ENCODE data around the gene MINAR1.

Gene MINAR1

DNA sequence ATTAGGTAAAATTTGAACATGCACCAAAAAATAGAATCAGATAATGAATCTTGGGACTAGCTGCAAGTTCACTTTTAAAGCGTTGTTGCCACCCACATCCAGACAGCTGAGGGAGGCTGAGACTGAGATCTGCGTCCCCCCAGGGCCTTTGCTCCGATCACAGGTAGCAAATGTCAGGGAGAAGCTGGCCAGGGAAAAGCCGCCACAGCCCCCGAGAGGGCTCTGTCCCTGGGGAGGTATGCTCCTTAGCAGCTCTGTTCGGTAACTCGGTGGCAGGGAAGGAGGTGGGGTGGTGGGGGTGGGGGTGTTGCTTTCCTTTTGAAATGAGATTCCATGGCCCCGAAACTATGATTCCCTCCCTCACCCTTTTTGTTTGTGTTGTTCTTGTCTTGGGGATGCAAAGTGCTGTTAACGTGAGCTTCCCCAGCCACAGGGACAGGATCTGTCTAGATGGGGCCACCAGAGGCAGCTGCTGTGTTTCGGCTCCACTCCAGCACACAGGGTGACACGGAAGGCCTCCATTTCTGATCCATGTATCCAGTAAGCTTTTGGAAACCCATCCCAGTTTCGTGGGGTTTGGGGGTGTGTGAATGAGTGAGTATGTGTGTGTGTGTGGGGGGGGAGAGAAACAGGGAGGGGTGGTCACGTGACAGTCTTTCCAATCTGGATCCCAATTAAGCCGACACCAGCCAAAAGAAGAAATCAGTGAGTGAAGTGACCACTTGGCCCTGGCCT is 1.1 kb upstream of the MINAR1 start:
- no peak for DNase-seq (ENCODE audit: low spot score)

DNA sequence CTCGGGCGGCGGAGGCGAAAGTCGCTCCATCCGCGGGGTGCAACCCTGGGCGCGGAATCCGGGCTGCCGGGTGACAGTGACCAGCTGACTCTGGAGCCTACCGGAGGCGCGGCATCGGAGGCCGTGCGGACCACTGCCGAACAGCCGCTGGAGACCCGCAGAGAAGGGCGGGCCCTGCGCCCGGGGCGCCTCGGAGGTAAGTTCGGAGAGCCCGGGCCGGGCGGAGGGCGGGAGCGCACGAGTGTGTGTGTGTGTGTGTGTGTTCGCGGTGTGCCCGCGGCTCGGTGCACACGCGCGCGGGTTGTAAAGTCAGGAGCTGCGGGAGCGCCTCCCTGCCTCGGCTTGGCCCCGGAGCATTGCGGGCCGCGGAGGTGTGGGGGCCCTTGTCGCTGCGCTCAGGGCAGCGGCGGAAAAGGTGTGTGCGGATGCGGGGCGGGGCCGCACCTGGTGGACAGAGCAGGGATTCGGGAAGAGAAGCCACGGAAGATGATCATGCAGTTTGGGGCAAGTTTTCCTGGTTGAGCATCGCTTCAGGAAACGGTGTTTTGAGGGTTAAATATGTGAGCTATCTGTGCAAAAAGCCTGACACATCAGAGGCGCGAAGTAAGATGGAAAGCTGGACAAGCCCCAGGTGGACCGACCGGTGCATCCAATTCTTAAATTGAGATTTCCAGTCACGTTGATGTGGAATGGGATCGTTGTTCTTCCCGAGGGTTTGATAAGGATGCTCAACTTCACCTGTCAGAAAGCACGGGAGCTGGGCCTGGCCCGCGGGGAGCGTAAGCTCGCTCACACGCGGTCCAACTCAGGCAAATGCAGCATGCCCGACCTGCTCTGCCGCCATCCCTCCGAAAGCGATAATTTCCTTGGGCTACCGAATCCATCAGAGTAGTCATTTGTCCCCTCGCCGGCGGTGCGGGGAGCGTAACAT is 474 bp downstream of the MINAR1 start:
- no peak for DNase-seq (ENCODE audit: low spot score)

DNA sequence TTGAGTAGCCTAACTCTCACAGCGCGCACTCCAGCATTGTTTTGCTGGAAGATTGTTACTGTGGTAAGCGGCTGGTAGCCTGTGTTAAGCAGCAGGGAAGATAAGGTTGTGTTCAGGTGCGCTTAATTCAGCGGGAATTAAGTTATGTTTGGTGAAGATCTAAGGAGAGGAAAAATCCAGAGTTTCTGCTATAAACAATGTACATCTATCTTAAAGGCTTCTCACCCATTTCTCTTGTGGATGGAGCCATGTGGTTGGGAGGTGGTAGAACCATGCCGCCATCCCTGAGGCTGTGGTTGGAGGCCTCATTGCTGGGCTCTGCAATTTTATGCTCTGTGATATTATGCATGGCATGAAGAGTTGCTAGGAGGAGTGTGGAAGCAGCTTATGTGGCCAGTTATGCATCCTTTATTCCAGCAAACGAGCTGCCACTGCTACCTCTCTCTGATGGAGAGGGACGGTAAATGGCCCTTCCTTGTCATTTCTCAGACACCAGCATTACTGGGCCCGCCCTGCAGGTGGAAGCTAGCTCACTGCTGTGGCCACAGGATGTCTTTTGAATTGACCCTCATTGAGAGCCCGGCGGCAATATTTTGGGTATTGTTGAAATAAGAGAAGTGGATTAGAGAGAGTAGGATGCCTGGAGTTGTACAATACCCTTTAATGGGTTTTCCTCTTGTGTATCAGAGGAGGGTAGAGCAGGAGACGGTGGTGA is 1.3 kb downstream of the MINAR1 start:
- no peak for DNase-seq (ENCODE audit: low spot score)

DNA sequence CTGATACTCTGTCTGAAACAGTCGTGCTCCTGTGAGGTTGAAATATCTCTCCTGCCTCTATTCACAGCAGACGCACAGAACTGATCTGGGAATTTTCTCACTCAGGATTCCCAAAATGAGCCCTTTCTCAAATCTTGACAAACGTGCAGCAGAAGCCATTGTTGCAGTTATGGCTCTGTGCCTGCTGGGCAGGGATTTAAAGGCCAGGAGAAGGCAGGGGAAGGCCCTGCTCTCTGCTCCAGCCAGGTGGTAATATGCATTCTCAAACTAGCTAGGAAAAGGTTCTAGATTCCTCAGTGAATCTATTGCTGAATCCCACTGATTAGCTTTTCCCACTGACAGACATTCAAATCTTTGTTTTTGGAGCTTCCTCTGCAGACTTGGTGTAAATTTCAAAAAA is 2.2 kb downstream of the MINAR1 start:
- no peak for DNase-seq (ENCODE audit: low spot score)

DNA sequence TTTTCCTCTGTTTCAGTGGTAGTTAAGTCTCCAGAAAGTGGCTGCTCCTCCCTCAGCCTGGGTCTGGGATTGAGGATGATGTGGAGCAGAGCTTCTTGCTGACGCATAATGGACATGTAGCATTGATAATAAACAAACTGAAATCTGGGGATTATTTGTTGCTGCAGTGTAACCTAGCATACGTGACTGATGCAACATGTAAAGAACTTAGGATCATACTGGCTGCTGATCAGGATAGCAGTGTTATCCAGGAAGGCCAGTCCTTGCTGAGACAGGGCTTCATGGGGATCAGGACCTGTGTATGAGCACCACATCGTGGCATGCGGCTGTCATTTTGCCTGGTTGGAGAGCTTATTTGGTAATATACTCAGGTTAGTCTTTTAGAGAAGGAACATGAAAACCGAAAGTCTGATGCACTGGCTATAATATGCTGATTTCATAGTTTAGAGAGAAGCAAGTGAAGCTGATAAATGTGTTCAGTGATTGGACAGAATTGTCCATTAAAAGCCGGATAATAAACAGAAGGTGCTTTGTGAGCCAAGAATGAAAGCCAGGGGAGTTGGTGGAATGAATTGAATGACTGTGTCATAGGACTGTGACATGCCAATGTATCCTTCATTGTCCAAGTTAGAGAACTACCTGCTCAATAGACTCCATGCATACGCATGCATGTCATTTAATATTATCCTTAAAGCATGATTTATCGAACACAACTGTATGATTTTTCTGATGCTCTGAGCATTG is 4.1 kb downstream of the MINAR1 start:
- DNase-seq (ENCODE audit: low spot score), result no peak

DNA sequence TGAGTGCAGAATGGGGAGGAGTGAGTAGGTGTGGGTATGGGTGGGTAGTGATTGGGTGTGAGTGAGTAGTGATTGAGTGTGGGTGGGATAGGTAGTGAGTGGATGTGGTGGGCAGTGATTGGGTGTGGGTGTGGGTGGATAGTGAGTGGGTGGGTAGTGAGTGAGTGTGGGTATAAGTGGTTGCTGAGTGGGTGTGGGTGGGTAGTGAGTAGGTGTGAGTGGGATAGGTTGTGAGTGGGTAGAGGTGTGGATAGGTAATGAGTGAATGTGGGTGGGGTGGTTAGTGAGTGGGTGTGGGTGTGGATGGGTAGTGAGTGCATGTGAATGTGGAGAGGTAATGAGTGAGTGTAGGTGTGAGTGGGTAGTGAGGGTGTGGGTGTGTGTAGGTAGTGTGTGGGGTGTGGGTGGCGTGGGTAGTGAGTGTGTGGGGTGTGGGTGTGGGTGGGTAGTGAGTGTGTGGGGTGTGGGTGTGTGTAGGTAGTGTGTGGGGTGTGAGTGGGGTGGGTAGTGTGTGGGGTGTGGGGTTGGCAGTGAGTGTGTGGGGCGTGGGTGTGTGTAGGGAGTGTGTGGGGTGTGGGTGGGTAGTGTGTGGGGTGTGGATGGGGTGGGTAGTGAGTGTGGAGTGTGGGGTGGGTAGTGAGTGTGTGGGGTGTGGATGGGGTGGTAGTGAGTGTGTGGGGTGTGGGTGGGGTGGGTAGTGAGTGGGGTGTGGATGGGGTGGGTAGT is 5.3 kb downstream of the MINAR1 start:
- DNase-seq (ENCODE audit: low spot score), result no peak

DNA sequence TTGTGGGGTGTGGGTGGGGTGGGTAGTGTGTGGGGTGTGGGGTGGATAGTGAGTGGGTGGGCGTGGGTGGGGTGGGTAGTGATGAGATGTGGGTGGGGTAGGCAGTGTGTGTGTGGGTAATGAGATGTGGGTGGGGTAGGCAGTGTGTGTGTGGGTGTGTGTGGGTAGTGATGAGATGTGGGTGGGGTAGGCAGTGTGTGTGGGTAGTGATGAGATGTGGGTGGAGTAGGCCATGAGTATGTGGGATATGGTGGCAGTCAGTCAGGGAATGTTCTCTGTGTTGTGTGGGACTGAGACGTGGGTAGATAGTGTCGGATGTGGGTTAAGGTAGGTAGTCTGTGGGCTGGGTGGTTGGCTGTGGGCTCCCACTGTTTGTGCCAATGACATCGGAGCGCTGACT is 7.1 kb downstream of the MINAR1 start:
- DNase-seq (ENCODE audit: low spot score), result no peak

DNA sequence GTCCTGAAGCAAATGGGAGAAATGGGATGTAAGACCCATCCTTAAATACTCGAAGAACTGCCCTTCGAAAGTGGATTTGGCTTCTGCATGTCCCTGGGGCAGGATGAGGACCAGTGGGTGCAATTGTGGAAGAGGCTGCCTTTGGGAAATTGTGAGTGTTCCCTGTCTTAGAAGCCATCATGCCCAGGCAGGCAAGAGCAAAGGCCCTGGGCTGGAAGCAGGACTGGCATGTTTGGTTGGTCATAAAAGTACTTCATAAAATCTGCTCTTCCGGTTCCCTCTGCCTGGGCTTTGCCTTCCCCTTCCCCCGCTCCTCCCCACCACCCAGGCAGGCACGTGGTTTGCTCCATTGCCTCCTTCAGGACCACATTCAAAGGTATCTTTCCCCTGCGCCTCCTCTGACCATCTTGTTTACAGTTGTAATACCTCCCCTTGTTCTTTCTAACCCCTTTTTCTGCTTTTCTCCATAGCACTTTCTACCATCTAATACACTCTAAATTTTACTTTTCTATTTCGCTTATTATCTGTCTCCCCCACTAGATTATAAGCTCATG is 8.3 kb downstream of the MINAR1 start:
- no peak for DNase-seq (ENCODE audit: low spot score)

DNA sequence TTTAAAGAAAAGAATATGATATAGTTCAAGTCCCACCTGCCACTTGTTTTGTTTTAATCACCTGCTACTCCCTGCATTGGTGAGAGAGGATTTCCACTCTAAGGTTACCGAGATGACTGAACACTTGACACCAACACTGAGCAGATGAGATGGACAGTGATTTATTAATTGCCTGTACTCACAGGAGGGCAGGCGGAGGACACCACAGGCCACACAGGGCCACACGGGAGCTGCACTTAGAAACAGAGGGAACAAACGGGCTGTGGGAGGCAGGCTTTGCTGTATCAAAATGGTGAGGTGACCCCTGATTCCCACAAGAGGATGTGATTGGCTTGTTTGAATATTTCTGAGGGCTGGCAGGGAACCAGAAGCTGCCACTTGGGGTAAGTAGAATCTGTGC is 10.8 kb downstream of the MINAR1 start:
- no peak for DNase-seq (ENCODE audit: low spot score)

DNA sequence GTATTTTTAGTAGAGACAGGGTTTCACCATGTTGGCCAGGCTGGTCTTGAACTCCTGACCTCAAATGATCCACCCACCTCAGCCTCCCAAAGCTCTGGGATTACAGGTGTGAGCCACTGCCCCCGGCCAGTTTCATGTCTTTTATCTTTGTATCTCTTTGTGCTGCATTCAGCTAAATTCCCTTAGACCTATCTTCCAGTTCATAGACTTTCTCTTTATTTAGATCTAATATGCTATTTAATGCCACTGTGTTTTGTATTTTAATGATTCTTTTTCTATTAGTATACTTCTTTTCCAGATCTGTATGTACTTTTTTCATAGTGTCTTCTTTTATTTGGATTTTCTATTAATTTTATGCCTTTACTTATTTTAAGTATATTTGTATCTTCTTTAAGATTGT is 14.9 kb downstream of the MINAR1 start:
- no peak for DNase-seq (ENCODE audit: low spot score)

DNA sequence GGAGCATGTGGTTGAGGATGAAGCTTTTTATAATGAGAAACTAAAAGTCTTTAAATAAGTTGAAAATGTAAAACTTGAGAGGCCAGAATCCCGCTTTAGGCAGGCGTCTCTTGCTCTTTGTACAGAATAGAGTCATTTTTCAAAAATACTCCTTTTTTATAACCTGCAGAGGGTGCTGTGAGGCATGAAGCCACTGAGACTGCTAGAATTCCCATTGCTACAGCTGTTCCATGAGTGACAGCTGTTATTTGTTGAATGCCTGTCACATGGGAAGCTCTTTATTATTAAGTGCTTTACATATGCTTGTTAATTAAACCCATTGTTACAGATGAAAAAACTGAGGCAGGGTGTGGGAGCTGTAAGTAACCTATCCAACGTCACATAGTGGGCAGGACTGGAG is 18.5 kb downstream of the MINAR1 start:
- DNase-seq (ENCODE audit: low spot score), result no peak

DNA sequence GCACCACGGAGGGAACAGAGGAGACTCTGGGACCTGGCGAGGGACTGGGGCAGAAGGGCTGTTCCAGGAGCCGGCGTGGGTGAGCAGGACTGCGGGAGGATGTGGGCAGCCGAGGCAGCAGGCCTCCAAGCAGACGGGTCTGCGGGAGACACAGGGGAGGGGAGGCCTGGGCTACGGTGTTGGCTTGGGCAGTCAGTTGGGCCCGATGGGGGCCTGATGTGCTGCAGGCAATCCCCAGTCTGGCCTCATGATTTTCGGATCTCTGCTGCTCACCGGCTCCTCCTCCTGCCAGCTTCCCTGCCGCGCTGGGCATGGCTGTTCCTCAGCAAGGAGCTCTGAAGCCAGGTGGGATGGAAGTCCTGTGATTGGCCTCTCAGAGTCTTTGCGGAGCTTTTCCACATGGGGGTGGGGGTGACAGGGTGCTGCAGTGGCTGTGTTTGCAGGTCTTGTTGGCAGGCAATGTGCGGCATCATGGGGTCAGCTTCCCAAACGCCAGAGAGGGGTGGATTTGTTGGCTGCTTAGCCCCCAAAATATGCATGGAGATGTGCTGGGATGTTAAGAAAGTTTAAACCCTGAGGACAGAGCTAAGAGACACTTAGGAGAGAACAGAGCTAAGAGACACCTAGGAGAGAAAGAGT is 19.3 kb downstream of the MINAR1 start:
- DNase-seq (ENCODE audit: low spot score), result no peak

DNA sequence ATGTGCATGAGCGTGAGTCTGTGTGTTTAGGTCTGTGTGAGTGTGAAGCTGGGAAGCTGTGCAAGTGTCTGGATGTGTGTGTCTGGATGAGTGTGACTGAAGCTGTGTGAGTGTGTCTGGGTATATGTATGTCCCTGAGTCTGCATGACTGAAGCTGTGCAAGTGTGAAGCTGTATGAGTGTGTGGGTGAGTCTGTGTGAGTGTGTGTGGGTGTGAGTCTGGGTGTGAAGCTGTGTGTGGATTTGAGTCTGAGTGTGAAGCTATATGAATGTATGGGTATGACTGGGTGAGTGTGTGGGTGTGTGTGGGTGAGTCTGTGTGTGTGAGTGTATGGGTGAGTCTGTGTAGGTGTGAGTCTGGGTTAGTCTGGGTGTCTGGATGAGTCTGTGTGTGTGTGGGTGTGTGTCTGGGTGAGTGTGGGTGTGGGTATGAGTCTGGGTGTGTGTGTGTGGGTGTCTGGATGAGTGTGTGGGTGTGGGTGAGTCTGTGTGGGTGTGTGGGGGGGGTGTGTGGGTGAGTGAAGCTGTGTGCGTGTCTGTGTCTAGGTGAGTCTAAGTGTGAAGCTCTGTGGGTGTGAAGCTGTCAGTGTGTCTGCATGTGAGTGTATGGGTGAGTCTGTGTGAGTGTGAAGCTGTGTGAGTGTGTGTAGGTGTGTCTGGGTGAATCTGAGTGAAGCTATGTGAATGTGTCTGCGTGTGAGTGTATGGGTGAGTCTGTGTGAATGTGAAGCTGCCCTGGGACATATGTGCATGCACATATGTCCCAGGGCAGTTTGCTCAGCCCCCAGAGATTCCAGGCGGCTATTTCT is 20.3 kb downstream of the MINAR1 start:
- DNase-seq (ENCODE audit: low spot score), result no peak

DNA sequence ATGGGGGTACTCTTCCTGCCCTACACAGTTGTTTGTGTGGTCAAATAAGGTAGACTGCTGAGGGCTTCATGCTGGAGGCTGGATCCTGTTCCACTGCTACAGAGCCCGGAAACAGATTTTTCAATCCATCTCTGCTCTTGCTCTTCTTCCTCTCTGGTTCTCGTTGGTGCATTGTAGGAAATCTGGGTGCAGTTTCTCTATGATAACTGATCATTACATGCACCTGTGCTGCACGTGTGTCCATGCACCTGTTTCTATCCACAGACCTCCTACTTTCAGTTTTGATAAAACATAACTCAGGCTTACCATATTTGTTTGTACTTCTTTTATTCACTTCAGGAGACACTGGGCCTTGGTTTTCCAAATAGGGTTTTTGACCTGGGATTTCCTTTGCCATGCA is 21.3 kb downstream of the MINAR1 start:
- DNase-seq (ENCODE audit: low spot score), result no peak

DNA sequence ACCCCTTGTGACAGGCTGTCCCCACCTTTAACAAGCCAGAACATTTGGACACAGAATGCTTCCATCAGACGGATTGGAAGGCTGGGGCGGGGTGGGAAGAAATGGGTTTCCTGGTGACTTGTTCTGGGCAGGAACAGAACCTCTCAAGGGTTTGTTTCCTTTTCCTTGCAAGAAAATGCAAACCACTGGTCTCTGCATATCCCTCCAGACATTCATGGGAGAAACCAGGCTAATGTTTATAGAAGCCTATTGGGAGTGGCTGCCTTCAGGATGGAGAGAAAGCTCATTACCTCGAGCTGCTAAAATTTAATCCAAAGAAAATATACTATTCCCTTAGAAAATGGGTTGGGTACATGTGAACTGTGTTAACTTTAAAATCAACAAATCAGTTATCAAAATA is 21.9 kb downstream of the MINAR1 start:
- DNase-seq (ENCODE audit: low spot score), result no peak

DNA sequence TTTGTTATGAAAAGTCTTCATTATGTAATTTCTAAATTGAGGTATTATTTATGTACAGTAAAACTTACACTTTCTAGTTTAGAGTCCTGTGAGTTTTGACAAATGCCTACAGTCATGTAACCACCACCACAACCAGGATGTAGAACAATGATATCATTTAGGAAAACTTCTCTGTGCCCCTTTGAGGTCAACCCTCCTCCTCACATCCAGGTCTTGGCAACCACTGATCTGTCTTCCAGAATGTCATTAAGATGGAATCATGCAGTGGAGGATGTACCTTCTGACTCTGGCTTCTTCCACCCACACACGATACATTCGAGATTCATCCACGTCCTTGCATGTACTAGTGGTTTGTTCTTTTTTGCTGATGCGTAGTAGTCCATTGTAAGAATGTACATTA is 23.2 kb downstream of the MINAR1 start:
- peak; percentile 17 for DNase-seq (ENCODE audit: low spot score)

DNA sequence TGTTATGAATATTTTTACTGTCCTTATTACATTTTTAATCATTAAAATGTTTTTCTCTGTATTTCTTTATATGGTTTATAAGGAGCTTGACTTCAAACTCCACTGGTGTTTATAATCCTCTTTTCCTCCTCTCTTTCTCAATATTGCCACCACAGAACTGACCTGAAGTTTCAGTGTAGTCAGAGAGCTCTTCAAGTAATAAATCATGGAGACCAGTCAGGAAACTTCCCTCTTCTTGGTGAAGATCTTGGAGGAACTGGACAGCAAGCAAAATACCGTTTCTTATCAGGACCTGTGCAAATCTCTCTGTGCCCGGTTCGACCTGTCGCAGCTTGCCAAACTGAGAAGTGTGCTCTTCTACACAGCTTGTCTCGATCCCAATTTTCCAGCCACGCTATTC is 23.8 kb downstream of the MINAR1 start:
- DNase-seq (ENCODE audit: low spot score), result no peak

DNA sequence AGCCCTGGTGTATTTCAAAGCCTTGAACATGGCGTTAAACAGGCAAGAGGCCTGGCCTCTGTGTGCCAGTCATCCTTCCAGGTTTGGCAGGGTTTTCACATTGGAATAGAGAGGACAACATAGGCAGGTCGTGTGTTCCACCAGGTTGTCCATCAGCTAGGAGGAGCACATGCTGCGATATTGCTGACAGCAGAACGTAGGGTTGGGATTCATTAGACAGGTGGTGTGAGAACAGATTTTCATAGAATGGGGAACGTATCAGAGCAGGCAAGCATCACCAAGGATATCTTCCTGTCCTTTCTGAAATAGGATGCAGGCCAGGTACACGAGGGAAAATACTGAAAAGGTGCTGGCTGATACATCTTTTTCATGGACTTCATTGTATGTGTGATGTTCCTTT is 26.4 kb downstream of the MINAR1 start:
- no peak for DNase-seq (ENCODE audit: low spot score)

DNA sequence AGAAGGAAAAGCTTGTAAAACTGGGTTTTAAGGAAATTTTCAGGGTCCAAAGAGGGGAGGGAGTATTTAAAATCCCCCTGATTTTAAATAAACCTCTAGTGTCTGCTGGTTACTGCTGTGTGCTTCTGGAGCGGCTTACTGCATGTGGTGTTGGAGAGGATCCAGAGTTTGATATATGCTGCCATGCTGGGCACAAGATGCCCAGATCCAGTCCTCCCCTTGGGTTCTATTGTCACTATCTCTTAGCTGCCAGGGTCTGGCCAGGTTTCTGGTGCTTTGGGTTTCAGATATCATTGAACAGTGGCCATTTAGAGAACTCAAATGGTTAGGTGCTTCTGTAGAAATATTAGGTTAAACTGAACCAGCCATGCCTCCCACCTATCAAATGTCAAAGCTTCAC is 27.5 kb downstream of the MINAR1 start:
- DNase-seq (ENCODE audit: low spot score), result no peak
